HG03520 (cell line): ENCODE results near the gene KMT2B.
"Not testable (repeated sequence)": the region's sequence is repeated elsewhere in the genome, so short reads cannot be mapped to it uniquely, and the experiment has no call there.

Experiments used
- ATAC-seq: cut with Tn5 transposase; IDR thresholded peaks from one replicate; pipeline ENCODE4 v1.9.1; 2021; ENCODE audit warnings: mild to moderate bottlenecking, moderate library complexity; ENCODE audit not compliant: unreplicated experiment

The KMT2B gene

GRCh38 chr19:35712567-35713505 is 5.0 kb upstream of the KMT2B start:
- ATAC-seq = no peak

GRCh38 chr19:35713506-35713850 is 4.3 kb upstream of the KMT2B start:
- no peak for ATAC-seq

- ATAC-seq = no peak
Measured at GRCh38 chr19:35713904-35714495, 3.8 kb upstream of the KMT2B start.

GRCh38 chr19:35714601-35715354 is 3.0 kb upstream of the KMT2B start:
- ATAC-seq = no peak

GRCh38 chr19:35715355-35715809 is 2.4 kb upstream of the KMT2B start:
- no peak for ATAC-seq

- no peak for ATAC-seq
Measured at GRCh38 chr19:35715981-35716800, 1.6 kb upstream of the KMT2B start.

GRCh38 chr19:35716801-35717664 is 770 bp upstream of the KMT2B start:
- peak; percentile 55 for ATAC-seq

GRCh38 chr19:35718345-35719041 is 690 bp downstream of the KMT2B start:
- ATAC-seq = peak; percentile 1

GRCh38 chr19:35719402-35720162 is 1.8 kb downstream of the KMT2B start:
- ATAC-seq = no peak

- ATAC-seq = no peak
Measured at GRCh38 chr19:35720163-35720524, 2.3 kb downstream of the KMT2B start.

GRCh38 chr19:35720648-35721047 is 2.8 kb downstream of the KMT2B start:
- ATAC-seq = no peak

- ATAC-seq = no peak
Measured at GRCh38 chr19:35721374-35721773, 3.6 kb downstream of the KMT2B start.

- no peak for ATAC-seq
Measured at GRCh38 chr19:35722461-35722860, 4.7 kb downstream of the KMT2B start.

GRCh38 chr19:35722897-35723296 is 5.1 kb downstream of the KMT2B start:
- ATAC-seq = no peak

- ATAC-seq = no peak
Measured at GRCh38 chr19:35723671-35724070, 5.9 kb downstream of the KMT2B start.

- ATAC-seq = not testable (repeated sequence)
Measured at GRCh38 chr19:35724132-35724531, 6.3 kb downstream of the KMT2B start.

GRCh38 chr19:35724560-35724959 is 6.8 kb downstream of the KMT2B start:
- no peak for ATAC-seq

- ATAC-seq = no peak
Measured at GRCh38 chr19:35725216-35725861, 7.5 kb downstream of the KMT2B start.
